ENCODE results near the gene FARS2. TPM values are rescaled to one million over a fixed set of nuclear protein-coding genes. Genes with fewer than 3 reads are reported as not detected.

Gene FARS2
- polyA plus RNA-seq, 1 donor from 2014 or later: 11.9 TPM

GRCh38 chr6:5484692-5485091 is 223.4 kb downstream of the FARS2 start:
- TF ChIP-seq EZH2 (IDR thresholded peaks at IDR 0.05; ENCODE audit: borderline replicate concordance, insufficient read depth, low read length, poor library complexity, severe bottlenecking) (no peak), POLR2AphosphoS5 (IDR thresholded peaks at IDR 0.05) (no peak), CTCF (IDR thresholded peaks at IDR 0.05; ENCODE audit: poor library complexity, severe bottlenecking) (no peak), MXI1 (conservative IDR thresholded peaks at IDR 0.05; ENCODE audit: poor library complexity, severe bottlenecking) (no peak), EP300 (conservative IDR thresholded peaks at IDR 0.05; ENCODE audit: poor library complexity, severe bottlenecking) (no peak), SMC3 (conservative IDR thresholded peaks at IDR 0.05; ENCODE audit: poor library complexity) (no peak), REST (IDR thresholded peaks at IDR 0.05; ENCODE audit: borderline replicate concordance) (no peak), RAD21 (conservative IDR thresholded peaks at IDR 0.05) (no peak), TAF1 (IDR thresholded peaks at IDR 0.05; ENCODE audit: low read depth) (no peak)
- Histone ChIP-seq H3K27ac (ENCODE audit: low read length) (no peak overlapping the region), H2AFZ (ENCODE audit: low read depth, low read length) (no peak overlapping the region), H3K9ac (ENCODE audit: low read length) (no peak overlapping the region), H3K9me2 (ENCODE audit: insufficient read depth, low read length) (no peaks in the 10 kb centered on the region), H3K4me3 (ENCODE audit: low read length) (no peak overlapping the region), H3K27me3 (ENCODE audit: insufficient read depth, low read depth, low read length) (no peaks in the 10 kb centered on the region), H3F3A (ENCODE audit: insufficient read depth, low read length, poor library complexity, severe bottlenecking) (no peaks in the 10 kb centered on the region), H3K79me2 (replicated peaks; ENCODE audit: insufficient read depth, low read length) (no peaks in the 10 kb centered on the region), H3K4me2 (ENCODE audit: low read length) (no peak overlapping the region), H4K20me1 (ENCODE audit: insufficient read depth) (no peaks in the 10 kb centered on the region), H3K9me3 (ENCODE audit: low read length) (no peaks in the 10 kb centered on the region), H3K36me3 (ENCODE audit: insufficient read depth, low read length) (no peaks in the 10 kb centered on the region)

DNA sequence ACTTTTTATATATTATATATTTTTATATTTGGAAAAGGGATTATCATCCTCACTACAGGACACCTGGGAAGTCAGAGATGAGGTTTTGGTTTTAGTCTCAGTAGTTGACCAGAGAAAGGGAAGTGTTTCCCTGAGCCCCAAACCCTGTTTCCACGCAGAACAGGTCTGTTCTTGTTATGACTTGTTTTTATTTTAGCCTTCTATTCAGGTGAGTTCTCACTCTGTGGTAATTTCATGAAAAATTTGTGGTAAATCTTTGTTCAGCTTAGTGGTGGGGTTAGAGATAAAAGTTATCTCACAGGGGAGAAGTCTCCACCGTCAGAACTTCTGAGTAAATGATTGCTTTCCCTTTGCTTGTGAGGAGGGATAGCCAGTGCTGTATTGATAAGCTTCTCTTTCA is 224.9 kb downstream of the FARS2 start:
- no peak overlapping the region for H2AFZ ChIP-seq (ENCODE audit: low read depth, low read length)
- no peaks in the 10 kb centered on the region for H4K20me1 ChIP-seq (ENCODE audit: insufficient read depth)
- no peaks in the 10 kb centered on the region for H3K9me2 ChIP-seq (ENCODE audit: insufficient read depth, low read length)
- no peaks in the 10 kb centered on the region for H3K79me2 ChIP-seq (replicated peaks; ENCODE audit: insufficient read depth, low read length)
- no peak overlapping the region for H3K4me3 ChIP-seq (ENCODE audit: low read length)
- H3K9ac ChIP-seq (ENCODE audit: low read length): no peak overlapping the region
- TF ChIP-seq POLR2AphosphoS5 (IDR thresholded peaks at IDR 0.05) (no peak), RAD21 (conservative IDR thresholded peaks at IDR 0.05) (no peak), EZH2 (IDR thresholded peaks at IDR 0.05; ENCODE audit: borderline replicate concordance, insufficient read depth, low read length, poor library complexity, severe bottlenecking) (no peak), CTCF (IDR thresholded peaks at IDR 0.05; ENCODE audit: poor library complexity, severe bottlenecking) (no peak), SMC3 (conservative IDR thresholded peaks at IDR 0.05; ENCODE audit: poor library complexity) (no peak), REST (IDR thresholded peaks at IDR 0.05; ENCODE audit: borderline replicate concordance) (no peak), EP300 (conservative IDR thresholded peaks at IDR 0.05; ENCODE audit: poor library complexity, severe bottlenecking) (no peak), TAF1 (IDR thresholded peaks at IDR 0.05; ENCODE audit: low read depth) (no peak), MXI1 (conservative IDR thresholded peaks at IDR 0.05; ENCODE audit: poor library complexity, severe bottlenecking) (no peak)
- no peaks in the 10 kb centered on the region for H3K27me3 ChIP-seq (ENCODE audit: insufficient read depth, low read depth, low read length)
- H3F3A ChIP-seq (ENCODE audit: insufficient read depth, low read length, poor library complexity, severe bottlenecking): no peaks in the 10 kb centered on the region
- H3K4me2 ChIP-seq (ENCODE audit: low read length): no peak overlapping the region
- H3K27ac ChIP-seq (ENCODE audit: low read length): no peak overlapping the region
- no peaks in the 10 kb centered on the region for H3K36me3 ChIP-seq (ENCODE audit: insufficient read depth, low read length)
- no peaks in the 10 kb centered on the region for H3K9me3 ChIP-seq (ENCODE audit: low read length)
